GM21423 (cell line): ENCODE data around the gene WNT7A.

Experiments used
- ATAC-seq: cut with Tn5 transposase; IDR thresholded peaks from one replicate; pipeline ENCODE4 v1.9.1; 2021; ENCODE audit warnings: mild to moderate bottlenecking, moderate library complexity; ENCODE audit not compliant: unreplicated experiment

Gene WNT7A

GRCh38 chr3:13798401-13798800, 81.5 kb downstream of the WNT7A start:
- ATAC-seq, result no peak

- ATAC-seq, result no peak
These were observed 83.0 kb downstream of the WNT7A start for GRCh38 chr3:13796701-13797460.

- ATAC-seq, result no peak
These were observed 84.1 kb downstream of the WNT7A start for GRCh38 chr3:13795816-13796215.

- ATAC-seq, result no peak
These were observed 85.5 kb downstream of the WNT7A start for GRCh38 chr3:13794322-13794721.

GRCh38 chr3:13793451-13793850, 86.4 kb downstream of the WNT7A start:
- ATAC-seq, result no peak

- ATAC-seq, result no peak
These were observed 87.1 kb downstream of the WNT7A start for GRCh38 chr3:13792512-13793371.

GRCh38 chr3:13792051-13792490, 87.8 kb downstream of the WNT7A start:
- no peak for ATAC-seq

- no peak for ATAC-seq
These were observed 88.4 kb downstream of the WNT7A start for GRCh38 chr3:13791198-13792050.

- no peak for ATAC-seq
These were observed 89.3 kb downstream of the WNT7A start for GRCh38 chr3:13790376-13791197.

- ATAC-seq, result no peak
These were observed 91.1 kb downstream of the WNT7A start for GRCh38 chr3:13788522-13789424.

- no peak for ATAC-seq
These were observed 92.2 kb downstream of the WNT7A start for GRCh38 chr3:13787533-13788132.

- ATAC-seq, result no peak
These were observed 93.1 kb downstream of the WNT7A start for GRCh38 chr3:13786811-13787210.

GRCh38 chr3:13785853-13786436, 93.9 kb downstream of the WNT7A start:
- no peak for ATAC-seq

- ATAC-seq, result no peak
These were observed 94.5 kb downstream of the WNT7A start for GRCh38 chr3:13785351-13785750.

- ATAC-seq, result no peak
These were observed 96.4 kb downstream of the WNT7A start for GRCh38 chr3:13783476-13783875.

- ATAC-seq, result no peak
These were observed 97.4 kb downstream of the WNT7A start for GRCh38 chr3:13782501-13782900.

- no peak for ATAC-seq
These were observed 98.5 kb downstream of the WNT7A start for GRCh38 chr3:13781417-13781816.

GRCh38 chr3:13780432-13781176, 99.3 kb downstream of the WNT7A start:
- no peak for ATAC-seq
